IPS-11a (cell line): Measurements from ENCODE around the gene RAB6B.

Experiments
- H3K4me3 ChIP-seq: one replicate; pipeline ENCODE4 v1.5.1; 2013; ENCODE audit warnings: low read depth, low read length, control low read depth

The RAB6B gene

DNA sequence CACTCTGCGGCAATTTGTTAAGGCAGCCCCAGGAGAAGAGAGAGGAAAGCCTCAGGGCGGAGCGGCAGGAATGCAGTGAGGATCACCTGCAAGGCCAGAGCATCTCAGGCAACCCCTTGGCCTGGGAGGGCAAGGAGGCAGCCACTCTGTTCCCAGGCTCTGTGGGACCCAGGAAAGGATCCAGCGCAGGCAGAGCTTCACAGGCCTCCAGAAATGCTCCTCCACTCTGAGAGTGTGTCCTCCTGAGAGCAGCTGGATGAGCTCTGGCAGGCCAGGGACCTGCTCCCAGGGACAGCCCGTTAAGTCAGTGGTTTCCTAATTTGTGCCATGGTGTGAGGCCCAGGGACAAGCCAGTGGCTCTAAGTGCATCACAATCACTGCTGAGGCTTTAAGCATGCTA lies 35.2 kb downstream of the RAB6B start:
- no peak overlapping the region for H3K4me3 ChIP-seq

DNA sequence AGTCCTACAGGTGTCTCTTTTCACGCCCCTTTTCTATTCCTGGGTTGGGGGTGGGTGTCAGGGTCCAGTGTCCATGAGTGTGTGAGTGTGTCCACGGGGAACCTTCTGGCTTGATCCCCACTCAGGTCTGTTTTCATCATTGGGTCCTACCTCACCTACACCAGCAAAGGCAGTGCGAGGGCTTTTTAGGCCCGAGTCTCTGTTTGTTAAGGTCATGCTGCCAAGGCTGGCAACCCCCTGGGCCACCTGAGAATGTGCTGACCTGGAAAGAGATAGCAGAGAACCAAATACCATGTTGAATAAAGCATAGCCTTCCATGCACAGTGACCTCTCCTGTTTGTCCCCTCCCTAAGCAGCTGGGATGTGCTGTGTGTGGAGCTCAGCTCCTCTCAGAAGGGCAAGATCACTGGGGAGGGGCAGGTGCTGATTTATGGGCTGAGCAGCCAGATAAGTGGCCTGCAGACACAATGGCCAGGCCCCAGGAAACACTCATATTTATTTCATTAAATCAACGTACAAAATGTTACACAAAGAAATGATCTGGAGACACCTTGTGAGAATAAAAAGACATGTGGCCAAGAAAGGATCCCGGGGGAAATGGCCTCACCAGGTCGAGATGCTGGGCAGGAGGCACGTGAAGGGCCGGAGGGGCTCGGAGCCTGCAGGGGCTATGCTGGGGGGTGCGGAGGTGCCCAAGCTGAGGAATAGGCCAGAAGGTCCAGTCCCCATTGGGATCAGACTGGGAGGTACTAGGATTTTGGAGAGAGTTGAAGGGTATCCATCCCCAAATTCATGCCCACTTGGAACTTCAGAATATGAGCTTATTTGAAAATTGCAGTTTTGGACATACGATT lies 36.1 kb downstream of the RAB6B start:
- no peak overlapping the region for H3K4me3 ChIP-seq

DNA sequence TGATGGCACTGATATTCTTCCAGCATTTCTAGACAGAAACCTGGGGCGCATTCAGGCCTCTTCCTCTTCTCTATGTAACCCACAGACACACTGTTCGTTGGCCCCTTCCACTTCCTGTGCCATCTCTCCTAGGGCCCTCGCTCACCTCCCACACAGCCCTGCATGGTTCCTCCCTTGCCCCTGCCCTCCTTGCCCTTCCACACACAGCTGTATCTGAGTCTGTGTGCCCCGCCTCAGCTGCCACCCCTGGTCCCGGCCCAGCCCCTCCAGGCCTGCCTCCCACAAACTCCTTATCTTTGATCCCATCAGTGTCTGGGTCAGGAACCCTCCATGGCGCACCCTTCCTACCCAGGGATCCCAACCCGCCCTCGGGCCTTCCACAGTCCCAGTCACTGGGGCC lies 37.9 kb downstream of the RAB6B start:
- no peak overlapping the region for H3K4me3 ChIP-seq

DNA sequence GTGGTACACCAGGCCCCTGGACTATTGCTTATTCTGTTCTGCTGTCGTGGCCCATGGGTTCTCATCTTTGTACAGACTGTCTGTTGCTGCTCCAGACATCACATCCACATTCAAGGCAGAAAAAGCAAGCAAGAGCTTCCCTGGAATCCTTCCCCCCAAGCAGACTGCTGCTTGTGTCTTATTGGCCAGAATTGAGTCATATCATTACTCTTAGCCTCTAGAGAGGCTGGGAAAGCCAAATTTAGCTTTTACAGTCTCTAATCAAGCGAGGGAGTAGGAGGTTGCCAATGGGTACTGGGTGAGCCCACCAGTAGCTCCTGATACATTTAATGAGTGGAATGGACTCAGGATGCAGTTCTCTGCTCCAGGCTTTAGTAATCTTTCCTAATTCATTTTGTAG lies 39.4 kb downstream of the RAB6B start:
- no peak overlapping the region for H3K4me3 ChIP-seq

DNA sequence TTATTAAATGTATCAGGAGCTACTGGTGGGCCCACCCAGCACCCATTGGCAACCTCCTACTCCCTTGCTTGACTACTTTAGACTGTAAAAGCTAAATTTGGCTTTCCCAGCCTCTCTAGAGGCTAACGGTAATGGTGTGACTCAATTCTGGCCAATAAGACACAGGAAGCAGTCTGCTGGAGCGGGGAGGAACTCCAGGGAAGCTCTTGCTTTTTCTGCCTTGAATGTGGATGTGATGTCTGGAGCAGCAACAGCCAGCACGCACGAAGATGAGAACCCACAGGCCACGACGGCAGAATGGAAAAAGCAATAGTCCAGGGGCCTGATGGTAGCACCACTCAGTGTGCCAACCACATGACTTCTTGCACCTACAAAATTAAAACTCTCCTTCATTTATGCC lies 39.9 kb downstream of the RAB6B start:
- H3K4me3 ChIP-seq, result no peak overlapping the region

DNA sequence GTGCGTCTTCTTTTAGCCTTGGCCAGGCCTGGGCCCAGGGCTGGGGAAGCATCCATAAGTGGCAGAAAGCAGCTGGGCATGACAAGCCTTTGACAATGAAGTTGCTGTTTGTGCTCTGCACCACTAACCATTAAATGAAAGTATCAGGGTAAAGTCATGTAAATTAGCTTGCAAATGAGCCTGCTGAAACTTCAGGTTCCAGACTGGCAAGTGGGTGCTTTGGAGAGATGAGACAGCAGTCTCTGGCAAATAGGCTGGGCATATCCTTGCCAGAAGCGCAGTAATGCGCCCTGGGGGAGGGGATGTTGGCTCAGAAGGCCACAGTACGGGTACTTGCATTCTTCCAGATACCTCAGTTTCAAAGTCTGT lies 40.7 kb downstream of the RAB6B start:
- no peak overlapping the region for H3K4me3 ChIP-seq

DNA sequence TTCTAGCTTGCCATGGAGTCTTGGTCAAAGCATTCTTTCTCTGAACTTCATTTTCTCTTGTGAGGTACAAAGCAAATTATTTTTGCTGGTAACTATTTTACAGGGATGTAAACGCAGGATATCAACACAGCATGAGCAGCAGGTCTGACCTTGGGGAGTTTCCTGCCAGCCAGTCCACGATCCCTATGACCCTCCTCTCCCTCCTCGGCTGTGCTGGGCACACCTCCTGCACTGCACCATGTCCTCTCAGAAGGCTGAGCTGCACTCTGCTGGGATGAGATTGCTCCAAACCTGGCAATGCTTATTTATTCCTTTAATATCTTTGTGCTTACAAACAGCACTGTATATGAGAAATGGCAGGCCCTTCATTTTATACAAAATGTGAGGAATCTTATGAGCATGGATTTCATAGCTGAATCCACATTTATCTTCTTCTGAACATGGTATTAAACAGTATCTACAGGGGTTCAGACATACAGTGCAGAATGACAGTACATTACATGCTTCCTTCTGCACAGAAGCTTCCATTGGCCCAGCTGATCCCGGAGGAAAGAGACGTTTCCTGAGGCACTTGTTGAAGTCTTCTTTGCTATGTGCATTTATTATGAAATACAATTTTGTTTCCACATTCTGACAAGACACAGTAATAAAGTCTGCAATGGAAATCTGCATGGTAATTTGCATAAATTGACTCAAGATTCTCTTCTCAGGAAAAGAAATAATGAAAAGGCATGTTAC lies 41.2 kb downstream of the RAB6B start:
- H3K4me3 ChIP-seq, result no peak overlapping the region

DNA sequence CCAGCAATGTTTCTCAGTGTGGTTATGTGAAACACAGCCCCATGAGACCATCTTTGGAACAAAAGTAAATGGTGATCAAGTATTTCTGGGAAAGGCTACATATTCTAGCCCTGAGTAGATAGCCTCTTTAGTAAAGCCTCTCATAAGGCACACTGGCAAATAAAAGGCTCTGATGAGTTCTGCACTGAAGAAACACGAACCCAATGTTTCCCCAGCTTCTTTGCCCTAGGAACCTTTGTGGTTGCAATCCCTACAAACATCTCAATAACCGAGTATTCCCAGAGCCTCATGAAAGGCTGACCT lies 41.8 kb downstream of the RAB6B start:
- H3K4me3 ChIP-seq, result no peak overlapping the region

DNA sequence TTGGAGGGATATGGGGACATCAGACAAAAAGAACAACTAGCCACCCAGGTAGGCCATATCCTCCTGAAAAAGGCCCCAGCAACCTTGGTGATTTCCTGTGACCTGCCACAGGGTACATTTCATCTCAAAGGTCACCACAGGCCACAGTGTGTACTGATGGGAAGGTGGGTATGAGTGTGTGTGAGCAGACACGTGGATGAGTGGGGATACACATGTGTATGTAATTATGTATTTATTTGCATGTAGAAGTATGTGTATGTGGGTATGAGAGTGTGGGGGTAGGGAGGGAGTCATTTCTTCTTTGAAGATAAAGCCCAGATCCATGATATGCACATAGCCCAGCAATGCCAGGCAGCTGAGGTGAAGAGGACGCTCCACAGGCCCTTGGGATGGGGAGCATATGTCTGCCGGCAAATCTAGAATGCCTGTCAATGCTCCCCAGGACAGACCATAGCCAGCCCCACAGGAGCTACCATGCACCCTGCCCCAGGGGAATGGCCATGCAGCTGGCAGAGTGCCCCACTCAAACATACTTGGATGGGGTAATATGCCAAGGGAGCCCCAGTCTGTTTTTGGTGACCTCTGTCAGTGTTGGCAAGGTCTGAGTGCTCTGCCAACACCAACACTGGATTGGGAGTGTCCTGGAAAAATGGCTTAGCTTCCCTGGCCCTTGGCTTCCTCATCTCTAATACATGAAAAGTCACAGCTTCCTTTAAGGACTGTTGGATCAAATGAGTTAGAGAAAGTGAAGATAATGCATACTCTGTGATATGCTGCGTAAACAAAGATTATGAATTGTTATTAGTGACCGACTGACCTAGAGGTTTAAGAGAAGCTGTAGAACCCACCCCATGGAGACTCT lies 42.4 kb downstream of the RAB6B start:
- no peak overlapping the region for H3K4me3 ChIP-seq

DNA sequence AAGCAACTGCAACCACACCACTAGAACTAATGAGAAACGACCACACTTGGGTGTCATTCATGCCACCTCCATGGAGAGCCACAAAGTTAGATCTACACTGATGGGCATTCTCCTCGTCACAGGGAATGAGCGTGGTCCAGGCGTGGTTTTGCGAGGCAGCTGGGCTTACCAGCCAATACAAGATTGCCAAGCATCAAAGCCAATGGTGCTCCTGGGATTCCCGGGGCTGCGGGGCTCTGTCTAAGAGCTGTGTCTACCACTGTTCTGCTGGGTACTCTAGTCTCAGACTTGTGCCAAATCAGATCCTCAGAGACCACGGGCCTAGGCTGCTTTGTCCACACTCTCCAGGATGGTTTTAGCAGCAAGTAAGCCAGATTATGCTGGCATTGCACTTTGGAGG lies 43.8 kb downstream of the RAB6B start:
- H3K4me3 ChIP-seq, result no peak overlapping the region

DNA sequence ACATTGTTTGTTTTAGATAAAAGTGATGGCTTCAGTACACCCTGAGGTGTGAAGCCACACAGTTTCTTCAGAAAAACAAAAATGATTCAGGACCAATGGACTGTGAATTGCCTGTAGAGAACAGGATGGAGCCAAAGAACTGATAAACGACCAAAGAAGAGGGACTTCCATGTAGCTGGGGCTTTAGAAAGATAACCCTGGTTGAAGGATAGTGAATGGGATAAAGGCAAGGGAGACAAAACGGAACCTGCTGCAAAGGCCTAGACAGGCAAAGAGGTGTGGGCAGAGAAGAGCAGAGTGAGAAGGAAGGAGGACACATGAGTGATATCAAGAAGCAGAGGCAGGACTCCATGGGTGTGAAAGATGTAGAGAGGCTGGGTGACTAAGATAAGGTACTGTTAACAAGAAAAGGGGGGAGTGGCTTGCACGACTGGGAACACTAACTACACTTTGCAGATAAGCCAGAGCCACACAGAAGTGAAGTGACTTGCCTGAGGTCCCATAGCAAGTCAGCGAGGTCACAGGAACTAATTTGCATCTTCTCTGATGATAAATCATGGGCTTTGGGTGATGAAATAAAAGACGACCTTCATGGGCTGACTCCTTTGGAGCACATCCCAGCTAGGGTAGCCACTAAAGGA lies 44.3 kb downstream of the RAB6B start:
- no peak overlapping the region for H3K4me3 ChIP-seq

DNA sequence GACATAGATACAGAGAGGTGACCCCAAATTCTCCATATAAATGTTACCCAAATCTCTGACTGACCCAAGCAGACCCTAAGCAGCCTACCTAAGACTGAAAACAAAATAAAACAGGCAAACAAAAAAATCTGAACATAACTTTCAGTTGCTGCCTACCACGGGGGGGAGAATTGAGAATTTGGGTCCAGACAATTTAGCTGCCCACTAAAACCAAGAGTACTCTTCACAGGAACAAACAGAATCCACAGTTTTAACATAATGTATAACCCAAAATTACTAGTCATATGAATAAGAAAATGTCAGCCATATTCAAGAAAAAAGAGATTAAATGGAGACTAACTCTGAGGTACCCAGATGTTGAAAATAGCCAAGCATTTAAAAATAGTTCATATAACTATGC lies 45.6 kb downstream of the RAB6B start:
- H3K4me3 ChIP-seq, result no peak overlapping the region

DNA sequence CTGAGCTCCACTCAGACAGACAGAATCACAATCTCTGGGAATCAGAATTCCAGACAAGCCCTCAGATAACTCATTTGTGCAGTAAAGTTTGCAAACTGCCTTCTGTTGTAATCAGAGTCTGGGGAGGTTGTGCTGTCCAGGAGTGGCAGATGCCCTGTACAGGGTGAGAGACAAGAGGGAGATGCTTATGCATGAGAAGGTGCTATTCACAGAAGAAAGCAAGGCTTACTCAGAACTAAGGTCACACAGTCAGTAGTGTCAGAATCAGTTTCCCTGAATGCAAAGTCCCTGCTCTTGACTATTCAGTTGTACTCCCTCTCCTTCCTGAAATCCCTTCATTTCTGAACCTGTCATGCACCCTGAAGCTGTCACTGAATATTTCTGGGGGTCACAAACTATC lies 46.3 kb downstream of the RAB6B start:
- H3K4me3 ChIP-seq, result no peak overlapping the region

DNA sequence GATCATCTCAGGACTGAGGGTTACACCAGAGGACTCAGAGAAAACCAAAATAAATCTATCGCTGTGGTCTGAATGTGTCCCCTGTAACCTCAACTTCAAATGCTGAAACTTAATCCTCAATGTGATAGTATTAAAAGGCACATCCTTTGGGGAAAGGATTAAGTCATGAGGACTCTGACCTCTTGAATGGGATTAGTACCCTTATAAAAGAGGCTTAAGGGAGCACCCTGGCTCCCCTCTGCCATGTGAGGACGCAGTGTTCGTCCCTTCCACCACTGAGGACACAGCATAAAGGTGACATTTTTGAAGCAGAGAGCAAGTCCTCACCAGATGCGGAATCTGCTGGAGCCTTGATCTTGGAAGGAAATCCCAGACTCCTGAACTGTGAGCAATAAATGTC lies 50.6 kb downstream of the RAB6B start:
- H3K4me3 ChIP-seq, result no peak overlapping the region

DNA sequence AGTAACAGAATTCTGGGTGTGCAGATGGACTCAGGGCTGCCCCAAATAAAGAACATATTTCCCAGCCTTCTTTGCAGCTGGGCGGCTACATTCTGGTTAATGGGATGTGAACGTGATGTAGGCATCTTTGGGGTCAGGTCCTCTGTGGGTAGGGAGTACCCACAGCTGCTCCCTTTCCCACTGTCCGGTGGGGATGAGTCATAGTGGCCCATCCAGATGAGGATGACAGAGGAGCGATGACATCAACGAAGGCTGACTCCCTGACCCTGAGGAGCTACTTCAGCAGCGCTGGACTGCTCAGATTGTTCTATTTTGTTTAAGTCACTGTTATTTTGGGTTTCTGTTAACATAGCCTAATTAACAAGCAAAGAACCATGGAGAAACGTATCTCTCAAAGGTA lies 52.0 kb downstream of the RAB6B start:
- no peak overlapping the region for H3K4me3 ChIP-seq

DNA sequence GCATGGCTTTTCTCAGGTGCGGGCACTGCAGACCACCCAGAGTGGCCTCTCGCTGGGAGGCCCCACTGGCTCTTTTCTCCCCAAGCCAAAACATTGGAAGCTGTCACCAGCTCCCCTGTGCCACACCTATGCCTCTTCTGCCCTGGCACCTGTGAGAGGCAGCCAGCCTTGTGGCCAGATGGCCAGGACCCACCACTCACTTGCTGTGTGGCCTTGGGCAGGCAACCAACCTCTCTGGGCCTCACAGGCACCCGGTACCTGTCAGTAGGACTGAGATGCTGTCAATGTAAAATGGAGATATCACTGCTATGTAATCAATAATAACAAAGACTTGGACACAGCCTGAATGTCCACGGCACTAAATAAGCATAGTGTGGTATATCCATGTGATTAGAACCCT lies 53.5 kb downstream of the RAB6B start:
- H3K4me3 ChIP-seq, result no peak overlapping the region

DNA sequence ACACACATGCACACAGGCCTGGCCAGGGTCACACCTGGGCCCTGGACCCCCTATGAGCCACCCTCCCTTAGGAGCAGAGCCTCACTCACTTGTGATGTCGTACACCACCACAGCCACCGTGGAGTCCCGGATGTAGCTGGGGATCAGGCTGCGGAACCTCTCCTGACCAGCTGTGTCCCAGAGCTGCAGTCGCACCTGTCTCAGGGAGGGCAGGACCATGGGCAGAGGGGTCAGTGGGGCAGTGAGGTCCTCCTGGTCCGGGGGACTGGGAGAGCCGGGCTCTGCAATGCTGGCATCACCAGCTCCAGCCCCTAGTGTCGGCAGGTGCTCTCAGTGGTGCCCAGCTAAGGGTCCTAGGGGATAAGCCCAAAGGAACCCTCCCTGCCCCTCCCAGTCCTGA lies 54.5 kb downstream of the RAB6B start:
- H3K4me3 ChIP-seq, result no peak overlapping the region

DNA sequence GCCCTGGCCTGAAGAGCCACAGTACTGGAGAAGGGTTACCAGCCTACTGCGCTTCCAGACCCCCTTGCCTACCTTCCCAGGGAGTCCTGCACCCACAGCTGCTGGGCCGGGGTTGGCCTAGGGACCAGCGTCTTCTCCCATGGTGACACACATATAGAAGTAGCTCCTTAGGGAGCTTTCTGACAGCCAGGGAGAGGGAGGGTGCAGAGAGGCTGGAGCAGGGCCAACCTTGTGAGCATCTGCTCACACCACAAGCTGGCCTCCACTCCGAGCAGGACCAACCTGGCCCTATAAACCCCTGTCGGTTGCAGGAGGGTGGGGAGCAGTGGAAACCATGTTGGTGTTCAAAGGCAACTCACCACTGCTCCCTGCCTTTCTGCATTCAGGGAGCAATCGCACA lies 54.9 kb downstream of the RAB6B start:
- no peak overlapping the region for H3K4me3 ChIP-seq

DNA sequence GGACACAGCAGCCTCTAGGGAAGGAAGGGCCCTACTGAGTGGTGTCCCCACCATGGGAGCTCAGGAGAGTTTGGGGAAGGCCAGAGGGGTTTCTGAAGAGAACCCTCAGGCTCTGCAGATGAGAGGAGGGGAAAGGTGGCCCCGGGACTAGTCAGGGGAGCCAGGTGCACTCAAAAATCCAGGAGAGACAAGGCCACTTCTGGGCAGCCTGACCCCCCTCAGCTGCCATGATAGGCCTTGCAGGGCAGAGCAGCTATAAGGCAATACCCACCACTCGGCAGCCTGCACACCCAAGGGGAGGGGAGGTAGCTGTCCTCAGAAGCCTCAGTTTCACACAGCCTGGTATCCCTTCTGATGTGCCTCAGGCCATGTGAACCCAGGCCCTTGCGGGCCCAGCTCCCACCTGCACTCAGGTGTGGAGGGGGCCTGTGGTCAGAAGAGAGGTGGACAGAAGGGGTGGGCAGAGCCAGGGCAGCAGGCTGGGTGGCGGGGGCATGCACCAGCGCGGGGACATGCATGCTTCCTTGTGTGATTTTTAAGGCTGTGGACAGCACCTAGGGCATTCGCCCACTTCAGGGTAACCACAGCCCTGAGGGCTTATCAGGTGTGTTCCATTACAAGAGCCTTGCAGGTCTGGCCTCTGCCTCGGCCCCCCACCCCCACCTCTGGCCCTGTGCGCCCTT lies 55.5 kb downstream of the RAB6B start:
- no peak overlapping the region for H3K4me3 ChIP-seq

DNA sequence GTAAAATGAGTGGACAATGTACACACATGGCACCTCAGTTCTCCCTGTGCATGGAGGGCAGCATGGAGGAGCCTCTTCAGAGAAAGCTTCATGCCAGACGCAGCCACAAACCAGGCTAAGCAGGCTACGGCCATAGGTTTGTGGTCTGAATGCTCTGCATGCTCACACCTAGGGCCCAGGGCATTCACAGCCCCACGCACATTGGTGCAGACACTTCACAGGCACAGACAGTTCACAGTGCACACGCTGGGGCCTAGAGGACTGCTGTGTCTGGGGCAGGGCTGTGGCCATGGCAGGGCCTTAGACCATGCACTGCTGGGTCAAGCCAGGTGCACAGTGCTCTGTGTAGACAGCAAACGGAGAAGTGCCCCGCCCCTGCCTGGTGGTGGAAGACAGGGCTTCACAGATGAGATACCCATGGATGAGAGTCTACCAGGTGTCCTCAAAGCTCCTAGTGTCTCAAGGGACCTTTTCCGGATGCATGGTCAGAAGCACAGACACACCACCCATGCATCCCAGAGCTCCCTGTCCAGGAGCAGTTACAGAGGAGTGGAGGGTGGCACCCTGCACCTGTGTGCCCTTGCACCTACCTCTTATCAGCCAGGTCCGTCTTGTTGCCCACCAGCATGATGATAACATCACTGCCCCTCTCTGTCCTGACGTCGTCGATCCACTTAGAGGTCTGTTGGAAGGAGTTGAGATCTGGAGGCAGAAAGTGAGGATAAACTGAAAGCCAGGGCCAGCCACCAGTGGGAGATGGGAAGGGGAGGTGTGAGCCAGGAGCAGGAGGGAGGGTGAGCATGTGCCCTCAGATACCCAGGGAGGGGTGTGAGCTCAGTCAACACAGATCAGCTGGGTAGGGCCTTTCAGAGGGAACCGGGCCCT lies 56.5 kb downstream of the RAB6B start:
- no peak overlapping the region for H3K4me3 ChIP-seq
